Esophagus squamous epithelium (tissue), 5 donors: ENCODE data around the gene NKAPL. TPM values are rescaled to one million over a fixed set of nuclear protein-coding genes. Genes with fewer than 3 reads are reported as not detected.

Source experiments
- DNase-seq: peaks from one replicate; lab custom pipeline; 2025; lab: John Stamatoyannopoulos, UW
- H3K27ac ChIP-seq, 4 donors: fragments of 200-600 bp; sonication (generic); one replicate each; pipeline ENCODE4 v1.5.1; 2016 to 2019; ENCODE audit warnings: mild to moderate bottlenecking in 1 of 4
- H3K27me3 ChIP-seq, 4 donors: fragments of 200-600 bp; sonication (generic); 1 replicate in 3 of 4; 2 replicates in 1 of 4; pipeline versions ENCODE4 v1.5.1 to v1.6.0; 2017 to 2021; ENCODE audit warnings: antibody characterized with exemption in 1 of 4
- H3K36me3 ChIP-seq, 3 donors: fragments of 200-600 bp; sonication (generic); one replicate each; pipeline ENCODE4 v1.5.1; 2016 to 2019
- H3K4me1 ChIP-seq, 3 donors: fragments of 200-600 bp; sonication (generic); one replicate each; pipeline ENCODE4 v1.5.1; 2017 to 2019
- H3K4me3 ChIP-seq, 4 donors: fragments of 200-600 bp; sonication (generic); 1 replicate in 3 of 4; 2 replicates in 1 of 4; pipeline ENCODE4 v1.5.1; 2016 to 2019; ENCODE audit warnings: mild to moderate bottlenecking in 2 of 4, moderate library complexity in 1 of 4
- H3K9me3 ChIP-seq, 3 donors: fragments of 200-600 bp; sonication (generic); one replicate each; pipeline ENCODE4 v1.5.1; 2016 to 2019
- CTCF ChIP-seq, 6 experiments: fragments of 450-650 bp in 4 of 6; fragments of 200-600 bp in 2 of 6; sonication (generic) in 2 of 6; IDR thresholded peaks; one replicate each; pipeline ENCODE4 v1.5.1; 2016 to 2019; ENCODE audit warnings: antibody characterized with exemption in 6 of 6, mild to moderate bottlenecking in 4 of 6, moderate library complexity in 4 of 6
- POLR2A ChIP-seq, 4 donors: fragments of 450-650 bp; IDR thresholded peaks; one replicate each; pipeline ENCODE4 v1.6.1; 2017; ENCODE audit warnings: antibody characterized with exemption in 4 of 4, mild to moderate bottlenecking in 4 of 4, moderate library complexity in 3 of 4
- WGBS, 2 donors: methylation state at CpG; one replicate each; pipeline ENCODE4 v1.1.5; 2018; 5-methylcytosine and 5-hydroxymethylcytosine counted together
- intact Hi-C: fragments of 100-400 bp; cut with DNase I; formaldehyde crosslinking; loops from one replicate; pipeline ENCODE4 v1.15.0; 2022
- total RNA-seq, 4 donors: library from RNA; depleted of rRNA; stranded (reverse); fragments of >200 nt; gene quantifications; one replicate each; pipeline ENCODE4 v1.1.0, GENCODE V29; 2016
- donor health status: DM: yes; HTN: yes; CAD: no.

Gene NKAPL
- total RNA-seq, 4 donors from 2014 or later, result 0.22 to 1.5 (median 0.70) TPM; not detected in 1

- Histone ChIP-seq H3K27me3 (no peaks in the 10 kb centered on the region), H3K4me1 (peaks cover 0 to 8% (median 0%) of the 10 kb centered on the region in 3 donors), H3K27ac (no peak overlapping the region), H3K4me3 (no peak overlapping the region), H3K36me3 (peaks cover 7 to 67% (median 19%) of the 10 kb centered on the region in 3 donors), H3K9me3 (no peaks in the 10 kb centered on the region)
- TF ChIP-seq CTCF (IDR thresholded peaks at IDR 0.05) (no peak), POLR2A (IDR thresholded peaks at IDR 0.05) (no peak)
- no peak for DNase-seq
- intact Hi-C loops, result no loop called here
- 87 to 92% methylated on average over 6 of the region's 6 CpGs for WGBS, 2 donors
These were observed 13.7 kb upstream of the NKAPL start for GRCh38 chr6:28245206-28245941.

DNA sequence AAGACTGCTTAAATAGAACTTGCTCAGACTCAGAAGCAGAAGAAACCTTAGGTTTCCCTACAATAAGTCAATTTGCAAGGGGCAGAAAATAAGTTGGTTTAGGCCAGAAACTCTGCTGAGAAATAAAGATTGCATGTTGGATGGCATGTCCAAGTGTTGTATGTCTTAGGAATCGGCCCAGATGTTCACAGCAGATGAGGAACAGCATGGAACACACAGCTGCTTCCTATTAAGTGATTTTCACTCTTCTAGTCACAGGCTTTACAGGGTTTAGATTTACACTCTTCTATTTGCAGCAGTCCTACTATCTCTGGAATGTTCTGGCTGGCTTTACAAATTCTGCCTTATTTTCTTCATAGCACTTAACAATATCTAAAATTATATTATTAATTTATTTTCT is 10.2 kb upstream of the NKAPL start:
- TF ChIP-seq CTCF (IDR thresholded peaks at IDR 0.05), result no peak
- no peak for TF ChIP-seq POLR2A (IDR thresholded peaks at IDR 0.05)
- no peak overlapping the region for H3K4me3 ChIP-seq
- intact Hi-C loops, result no loop called here
- WGBS, 2 donors, result 79 to 82% methylated on average over 1 of the region's 1 CpG
- DNase-seq, result no peak
- peaks cover 7 to 60% (median 19%) of the 10 kb centered on the region in 3 donors for H3K36me3 ChIP-seq
- H3K9me3 ChIP-seq, result no peaks in the 10 kb centered on the region
- H3K4me1 ChIP-seq, result peaks cover 5 to 33% (median 13%) of the 10 kb centered on the region in 3 donors
- peaks cover 0 to 3% (median 0%) of the 10 kb centered on the region in 4 donors for H3K27me3 ChIP-seq
- no peak overlapping the region for H3K27ac ChIP-seq

DNA sequence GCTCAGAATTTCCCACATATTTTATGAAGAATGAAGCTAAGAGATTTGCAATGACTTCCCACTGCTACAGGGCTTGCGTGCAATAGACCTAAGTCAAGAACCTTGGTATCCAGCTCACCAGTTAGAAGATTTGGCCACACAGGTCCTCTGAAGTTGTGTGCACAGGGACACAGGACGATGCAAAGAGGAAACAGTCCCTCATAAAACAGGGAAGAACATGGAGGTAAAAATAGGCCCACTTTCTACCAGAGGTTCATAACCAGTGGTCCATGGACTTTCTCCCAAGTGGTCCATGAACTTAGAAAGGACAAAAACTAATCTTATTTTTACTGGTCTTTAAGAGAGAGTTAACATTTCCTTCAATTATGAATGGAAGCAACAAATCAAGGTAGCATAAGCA is 8.3 kb upstream of the NKAPL start:
- no peak for TF ChIP-seq POLR2A (IDR thresholded peaks at IDR 0.05)
- TF ChIP-seq CTCF (IDR thresholded peaks at IDR 0.05), result no peak
- Histone ChIP-seq H3K36me3 (peaks cover 7 to 42% (median 8%) of the 10 kb centered on the region in 3 donors), H3K4me3 (peak overlapping the region in 3 of 4 donors; percentile 72 to 88 (median 79)), H3K9me3 (no peaks in the 10 kb centered on the region), H3K4me1 (peaks cover 5 to 33% (median 13%) of the 10 kb centered on the region in 3 donors), H3K27ac (no peak overlapping the region), H3K27me3 (peaks cover 0 to 21% (median 0%) of the 10 kb centered on the region in 4 donors)
- WGBS, 2 donors, result 71 to 82% methylated on average over 2 of the region's 2 CpGs
- intact Hi-C loops, result loop anchor here (10.0 kb wide), 1 partner anchor 94 kb away; the partner anchor contains the start of gene ZKSCAN3
- no peak for DNase-seq

- Histone ChIP-seq H3K36me3 (peaks cover 0 to 33% (median 4%) of the 10 kb centered on the region in 3 donors), H3K27ac (peak overlapping the region in 3 of 4 donors; percentile 44 to 69 (median 63)), H3K27me3 (peaks cover 0 to 23% (median 0%) of the 10 kb centered on the region in 4 donors), H3K4me3 (peak overlapping the region; percentile 72 to 88 (median 78)), H3K4me1 (peaks cover 5 to 33% (median 13%) of the 10 kb centered on the region in 3 donors), H3K9me3 (no peaks in the 10 kb centered on the region)
- 0% methylated on average over 4 to 19 of the region's 25 CpGs for WGBS, 2 donors
- intact Hi-C loops, result loop anchor here (10.0 kb wide), 1 partner anchor 93 kb away; the partner anchor contains the start of gene ZKSCAN3
- TF ChIP-seq POLR2A (IDR thresholded peaks at IDR 0.05), result no peak
- TF ChIP-seq CTCF (IDR thresholded peaks at IDR 0.05), result no peak
- DNase-seq, result no peak
These were observed 7.5 kb upstream of the NKAPL start for GRCh38 chr6:28251661-28252008.
